ENCODE data around the gene TMEM255A.
"Not testable (repeated sequence)": the region's sequence is repeated elsewhere in the genome, so short reads cannot be mapped to it uniquely, and the experiment has no call there.

TMEM255A gene

GRCh38 chrX:120310861-120311726, at the start of gene TMEM255A:
TSS of gene TMEM255A (minus strand) at chrX:120311461. CDS start at chrX:120311309, 152 bp downstream.
- no peak for DNase-seq (ENCODE audit: low spot score)

GRCh38 chrX:120358737-120359456, 47.6 kb upstream of the TMEM255A start:
- peak; percentile 10 for DNase-seq (ENCODE audit: low spot score)

GRCh38 chrX:120357186-120357585, 45.9 kb upstream of the TMEM255A start:
- no peak for DNase-seq (ENCODE audit: low spot score)

- no peak for DNase-seq (ENCODE audit: low spot score)
Measured at GRCh38 chrX:120356084-120356483, 44.8 kb upstream of the TMEM255A start.

- DNase-seq (ENCODE audit: low spot score): no peak
Measured at GRCh38 chrX:120350450-120351138, 39.3 kb upstream of the TMEM255A start.

GRCh38 chrX:120344566-120344965, 33.3 kb upstream of the TMEM255A start:
- DNase-seq (ENCODE audit: low spot score): not testable (repeated sequence)

DNA sequence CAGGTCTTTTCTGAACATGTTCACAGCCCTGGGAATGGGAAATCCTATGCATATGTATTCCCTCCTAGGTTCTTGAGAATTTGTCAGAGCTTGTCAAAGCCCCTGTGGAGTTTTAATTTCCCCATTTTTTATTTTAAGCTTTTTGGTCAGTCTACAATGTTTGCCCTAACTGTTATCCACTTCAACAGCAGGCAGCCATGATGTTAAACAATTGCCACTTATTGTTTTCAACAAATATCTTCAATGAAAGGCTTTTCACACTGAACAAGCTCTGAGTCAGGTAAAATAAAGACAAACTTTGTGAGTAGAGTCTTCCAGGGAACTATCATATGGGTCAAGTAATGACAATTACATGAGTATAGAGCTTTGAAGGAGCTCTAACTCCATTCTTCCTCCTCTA, 25.6 kb upstream of the TMEM255A start:
- no peak for DNase-seq (ENCODE audit: low spot score)

DNA sequence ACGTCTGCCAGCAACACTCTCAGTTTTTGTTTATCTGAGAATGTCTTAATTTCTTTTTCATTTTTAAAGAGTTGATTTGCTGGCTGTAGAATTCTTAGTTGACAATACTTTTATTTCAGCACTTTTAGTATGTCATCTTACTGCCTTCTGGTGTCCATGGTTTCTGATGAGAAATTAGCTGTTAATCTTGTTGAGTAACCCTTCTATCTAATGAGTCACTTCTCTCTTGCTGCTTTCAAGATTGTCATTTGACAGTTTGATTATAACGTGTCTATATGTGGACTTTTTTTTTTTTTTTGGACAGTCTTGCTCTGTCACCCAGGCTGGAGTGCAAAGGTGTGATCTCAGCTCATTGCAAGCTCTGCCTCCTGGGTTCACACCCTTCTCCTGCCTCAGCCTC, 24.0 kb upstream of the TMEM255A start:
- no peak for DNase-seq (ENCODE audit: low spot score)

- no peak for DNase-seq (ENCODE audit: low spot score)
Measured at GRCh38 chrX:120334603-120335002, 23.3 kb upstream of the TMEM255A start.

- no peak for DNase-seq (ENCODE audit: low spot score)
Measured at GRCh38 chrX:120334151-120334550, 22.9 kb upstream of the TMEM255A start.

- no peak for DNase-seq (ENCODE audit: low spot score)
Measured at GRCh38 chrX:120332394-120332793, 21.1 kb upstream of the TMEM255A start.

GRCh38 chrX:120331116-120331515, 19.9 kb upstream of the TMEM255A start:
- DNase-seq (ENCODE audit: low spot score): no peak

GRCh38 chrX:120321520-120322281, 10.4 kb upstream of the TMEM255A start:
- DNase-seq (ENCODE audit: low spot score): no peak

DNA sequence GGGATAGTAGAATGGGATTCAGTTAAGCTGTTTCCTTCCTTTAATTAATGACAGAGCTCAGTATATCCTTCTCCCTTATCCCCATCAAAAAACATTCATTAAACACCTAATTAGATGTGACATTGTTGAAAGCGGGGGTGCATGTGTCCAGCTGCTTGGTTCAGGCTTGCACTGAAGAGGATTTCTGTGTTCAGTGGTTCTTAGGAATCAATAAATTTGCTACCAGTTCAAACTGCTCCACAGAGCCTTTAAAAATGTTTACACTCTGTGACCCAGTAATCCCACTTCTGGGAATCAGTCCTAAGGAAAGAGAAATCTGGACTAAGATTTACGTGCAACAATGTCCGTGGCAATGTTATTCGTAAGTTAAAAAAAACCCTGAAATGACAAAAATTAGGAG, 7.2 kb upstream of the TMEM255A start:
- DNase-seq (ENCODE audit: low spot score): no peak

DNA sequence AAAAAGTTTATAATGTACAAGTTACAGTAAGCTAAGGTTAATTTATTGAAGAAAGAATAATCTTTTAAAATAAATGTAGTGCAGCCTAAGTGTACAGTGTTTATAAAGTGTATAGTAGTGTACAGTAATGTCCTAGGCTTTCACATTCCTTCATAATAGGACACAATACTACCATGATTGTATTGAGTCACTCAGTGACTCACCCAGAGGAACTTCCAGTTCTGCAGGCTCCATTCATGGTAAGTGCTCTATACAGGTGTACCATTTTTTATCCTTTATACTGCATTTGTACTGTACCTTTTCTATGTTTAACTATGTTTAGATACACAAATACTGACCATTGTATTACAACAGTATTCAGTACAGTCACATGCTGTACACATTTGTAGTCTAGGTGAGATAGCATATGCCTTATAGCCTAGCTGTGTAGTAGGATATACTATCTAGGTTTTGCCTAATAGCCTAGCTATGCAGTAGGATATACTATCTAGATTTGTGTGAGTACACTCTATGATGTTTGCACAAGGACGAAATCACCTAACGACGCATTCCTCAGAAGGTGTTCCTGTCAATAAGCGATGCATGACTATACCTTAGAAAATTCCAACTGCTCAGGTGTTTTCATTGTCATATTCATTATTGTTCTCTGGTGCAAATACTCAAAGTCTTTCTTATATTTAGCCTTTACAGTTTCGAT, 5.5 kb upstream of the TMEM255A start:
- no peak for DNase-seq (ENCODE audit: low spot score)

DNA sequence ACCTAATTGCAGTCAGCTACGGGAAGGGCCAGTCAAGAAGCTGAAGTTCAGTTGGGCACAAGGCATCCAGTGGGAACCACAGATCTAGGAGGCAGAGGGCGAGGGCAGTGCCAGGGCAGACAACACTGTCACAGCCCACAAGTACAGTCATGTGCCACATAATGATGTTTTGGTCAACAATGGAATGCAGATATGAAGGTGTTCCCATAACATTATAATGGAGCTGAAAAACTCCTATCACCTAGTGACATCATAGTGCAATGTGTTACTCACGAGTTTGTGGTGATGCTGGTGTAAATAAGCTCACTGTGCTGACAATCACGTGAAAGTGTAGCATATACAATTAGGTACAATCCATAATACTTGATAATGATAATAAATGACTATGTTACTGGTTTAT, 4.5 kb upstream of the TMEM255A start:
- DNase-seq (ENCODE audit: low spot score): no peak

DNA sequence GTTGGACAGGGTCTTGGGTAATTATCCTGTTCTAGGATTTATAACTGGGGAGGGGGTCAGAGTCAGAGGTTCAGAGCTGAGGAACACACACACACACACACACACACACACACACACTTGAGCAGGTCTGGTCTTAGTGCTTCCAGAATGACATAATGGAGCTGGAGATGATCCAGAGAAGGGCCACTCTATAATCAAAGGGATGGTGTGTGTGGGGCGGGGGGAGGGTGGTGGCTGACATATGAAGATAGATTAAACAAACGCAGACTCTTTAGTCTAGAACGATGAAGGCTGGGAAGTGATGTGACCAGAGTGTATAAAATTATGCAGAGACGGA, 434 bp upstream of the TMEM255A start:
- no peak for DNase-seq (ENCODE audit: low spot score)

GRCh38 chrX:120309873-120310705, 1.2 kb downstream of the TMEM255A start:
- peak; percentile 10 for DNase-seq (ENCODE audit: low spot score)

GRCh38 chrX:120308959-120309872, 2.0 kb downstream of the TMEM255A start:
- peak; percentile 9 for DNase-seq (ENCODE audit: low spot score)

Data from AG08395 (cell line).